Right lobe of liver (tissue), 4 donors: ENCODE results near the gene CTSW.

Source experiments
- POLR2A ChIP-seq: fragments of 450-650 bp; IDR thresholded peaks from one replicate; pipeline ENCODE4 v1.6.1; 2017; ENCODE audit warnings: antibody characterized with exemption, mild to moderate bottlenecking
- TF ChIP-seq, protein P1 (sequence below), 4 donors: fragments of 200-600 bp in 3 of 4; fragments of 450-650 bp in 1 of 4; IDR thresholded peaks; one replicate each; pipeline versions ENCODE4 v1.5.1 to v1.8.0; 2016 to 2022; ENCODE audit warnings: antibody characterized with exemption in 4 of 4, mild to moderate bottlenecking in 2 of 4
- donor health status: DM: no; HTN: no; CAD: no.
- donor health status: DM: no; HTN: no; CAD: no.
- donor health status: DM: no; HTN: yes; CAD: no.

DNA sequence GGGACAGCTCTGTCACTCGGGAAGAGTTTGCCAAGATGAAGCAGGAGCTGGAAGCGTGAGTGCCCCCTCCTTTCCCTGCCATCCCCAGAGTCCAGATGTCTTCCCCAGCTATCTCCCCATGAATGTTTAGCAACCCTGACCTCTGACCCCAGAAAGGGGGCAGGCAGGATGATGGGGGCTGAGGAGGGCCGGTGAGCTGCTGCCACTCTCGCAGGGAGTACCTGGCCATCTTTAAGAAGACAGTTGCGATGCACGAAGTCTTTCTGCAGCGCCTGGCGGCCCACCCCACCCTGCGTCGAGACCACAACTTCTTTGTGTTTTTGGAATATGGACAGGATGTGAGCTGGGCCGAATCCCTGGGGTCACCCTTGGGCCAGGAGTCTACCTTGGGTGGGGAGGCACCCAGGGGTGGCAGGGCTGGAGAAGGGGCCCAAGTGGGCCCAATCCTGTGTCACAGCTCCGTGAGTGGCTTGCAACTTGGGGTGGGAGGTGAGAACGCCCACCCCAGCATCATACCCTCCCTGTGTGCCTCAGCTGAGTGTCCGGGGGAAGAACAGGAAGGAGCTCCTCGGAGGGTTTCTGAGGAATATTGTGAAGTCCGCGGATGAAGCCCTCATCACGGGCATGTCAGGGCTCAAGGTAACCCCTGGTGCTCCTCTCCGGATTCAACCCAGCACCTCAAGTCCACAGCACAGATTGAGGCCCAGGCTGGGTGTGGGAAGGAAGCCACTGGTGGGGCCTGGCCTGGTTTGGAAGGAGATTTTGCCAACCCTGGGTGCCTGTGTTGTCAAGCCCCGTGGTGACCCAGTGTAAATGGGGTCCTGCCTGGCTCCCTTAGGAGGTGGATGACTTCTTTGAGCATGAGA is 29.2 kb upstream of the CTSW start:
- TF ChIP-seq, protein P1, sequence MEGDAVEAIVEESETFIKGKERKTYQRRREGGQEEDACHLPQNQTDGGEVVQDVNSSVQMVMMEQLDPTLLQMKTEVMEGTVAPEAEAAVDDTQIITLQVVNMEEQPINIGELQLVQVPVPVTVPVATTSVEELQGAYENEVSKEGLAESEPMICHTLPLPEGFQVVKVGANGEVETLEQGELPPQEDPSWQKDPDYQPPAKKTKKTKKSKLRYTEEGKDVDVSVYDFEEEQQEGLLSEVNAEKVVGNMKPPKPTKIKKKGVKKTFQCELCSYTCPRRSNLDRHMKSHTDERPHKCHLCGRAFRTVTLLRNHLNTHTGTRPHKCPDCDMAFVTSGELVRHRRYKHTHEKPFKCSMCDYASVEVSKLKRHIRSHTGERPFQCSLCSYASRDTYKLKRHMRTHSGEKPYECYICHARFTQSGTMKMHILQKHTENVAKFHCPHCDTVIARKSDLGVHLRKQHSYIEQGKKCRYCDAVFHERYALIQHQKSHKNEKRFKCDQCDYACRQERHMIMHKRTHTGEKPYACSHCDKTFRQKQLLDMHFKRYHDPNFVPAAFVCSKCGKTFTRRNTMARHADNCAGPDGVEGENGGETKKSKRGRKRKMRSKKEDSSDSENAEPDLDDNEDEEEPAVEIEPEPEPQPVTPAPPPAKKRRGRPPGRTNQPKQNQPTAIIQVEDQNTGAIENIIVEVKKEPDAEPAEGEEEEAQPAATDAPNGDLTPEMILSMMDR (IDR thresholded peaks at IDR 0.05), result no peak
- TF ChIP-seq POLR2A, result no peak
